Fibroblast of peridontal ligament (primary cell): ENCODE data around the gene CPA5.

ENCODE experiments used
- DNase-seq: peaks from one replicate; pipeline ENCODE4 v3.0.0-alpha.2; 2010; ENCODE audit errors: extremely low read depth

Gene CPA5

DNA sequence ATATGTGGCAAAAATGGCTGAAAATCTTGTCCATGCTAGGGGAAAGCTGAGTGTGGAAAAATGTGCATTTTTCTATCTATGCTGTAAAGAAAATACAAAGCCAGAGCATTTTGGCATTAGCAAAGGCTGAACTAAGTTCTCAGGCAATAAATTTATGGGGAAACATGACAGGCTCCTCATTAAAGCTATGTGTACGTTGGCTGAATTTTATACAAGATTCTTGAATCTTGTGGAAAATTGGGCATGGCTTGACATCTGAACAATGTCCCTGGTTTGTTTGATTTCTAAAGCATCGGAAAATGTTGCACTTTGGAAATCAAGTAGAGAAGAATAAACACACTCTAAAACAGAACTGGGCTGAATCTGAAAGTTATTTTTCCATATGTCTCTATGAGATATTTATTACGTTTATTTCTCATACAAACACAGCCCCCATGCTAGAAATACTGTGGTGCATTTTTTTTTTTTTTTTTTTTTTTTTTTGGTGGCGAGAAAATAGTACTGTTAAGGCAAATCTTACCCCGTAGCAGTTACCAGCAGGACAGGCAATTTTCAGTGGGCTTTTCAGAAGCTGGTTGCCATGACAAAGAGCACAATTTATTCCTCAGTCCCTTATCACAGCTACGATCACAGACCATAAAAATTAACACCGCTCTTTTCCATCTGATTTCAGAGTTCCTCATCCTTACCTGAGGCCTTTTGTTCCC lies 52.6 kb downstream of the CPA5 start:
- no peak for DNase-seq

DNA sequence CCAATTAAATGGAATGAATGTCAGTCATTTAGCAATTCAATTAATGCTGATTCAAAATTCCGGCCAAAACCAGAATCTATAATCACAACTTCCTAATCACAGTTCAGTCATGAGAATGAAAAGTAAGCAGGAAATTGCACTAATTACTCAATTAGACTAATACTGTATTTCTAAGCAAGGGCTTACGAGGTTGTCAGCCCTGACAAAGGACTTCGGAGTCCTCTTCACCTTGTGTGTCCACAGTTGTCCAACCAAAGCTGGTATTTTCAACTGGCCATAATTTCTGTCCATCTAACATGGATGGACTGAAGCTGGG lies 53.1 kb downstream of the CPA5 start:
- DNase-seq = no peak

DNA sequence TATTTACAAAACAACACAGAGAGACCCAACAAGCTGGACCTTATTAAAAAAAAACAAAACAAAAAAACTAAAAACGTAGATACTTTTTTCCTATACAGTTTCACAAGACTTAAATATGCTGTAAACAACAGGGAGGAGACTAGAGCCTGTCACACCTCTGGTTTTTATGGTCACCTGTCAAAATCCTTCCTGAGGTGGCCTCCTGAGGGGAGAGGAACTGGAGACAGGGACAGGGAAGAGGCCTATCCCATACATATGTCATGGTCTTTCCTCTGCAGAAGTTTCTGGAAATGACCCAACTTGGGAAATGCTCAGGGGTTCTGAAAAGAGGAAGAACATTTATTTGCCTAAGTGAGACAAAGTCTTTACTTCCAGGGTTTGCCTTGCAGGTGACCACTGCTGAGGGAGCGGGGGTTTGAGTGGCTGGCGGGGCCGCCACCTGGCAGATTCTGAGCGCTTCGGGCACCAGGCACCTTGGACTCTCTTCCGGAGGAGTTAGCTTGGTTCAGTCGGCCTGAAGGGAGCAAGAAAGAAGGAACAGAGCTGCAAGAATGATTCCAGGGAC lies 54.0 kb downstream of the CPA5 start:
- no peak for DNase-seq

DNA sequence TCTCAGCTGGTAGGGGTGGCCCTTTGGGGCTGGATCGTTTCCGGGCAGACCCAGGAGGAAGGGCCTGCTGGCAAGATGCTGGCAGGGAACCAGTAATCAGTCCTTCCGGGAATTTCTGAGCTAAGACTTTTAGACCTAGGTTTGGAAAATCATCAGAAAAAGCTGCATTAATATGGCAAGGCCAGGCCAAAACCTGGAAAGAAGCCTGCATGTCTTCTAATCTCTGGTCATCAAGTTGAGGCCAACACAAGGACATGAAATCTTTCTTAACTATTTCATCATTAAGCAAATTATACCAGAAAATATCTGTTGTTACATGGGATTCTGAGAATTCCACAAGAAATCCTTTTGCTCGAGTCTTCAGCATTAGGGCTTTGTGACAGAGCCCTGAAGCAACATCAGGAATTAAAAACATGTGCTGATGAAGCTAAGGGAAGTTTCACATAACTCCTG lies 55.5 kb downstream of the CPA5 start:
- peak; percentile 97 for DNase-seq

DNA sequence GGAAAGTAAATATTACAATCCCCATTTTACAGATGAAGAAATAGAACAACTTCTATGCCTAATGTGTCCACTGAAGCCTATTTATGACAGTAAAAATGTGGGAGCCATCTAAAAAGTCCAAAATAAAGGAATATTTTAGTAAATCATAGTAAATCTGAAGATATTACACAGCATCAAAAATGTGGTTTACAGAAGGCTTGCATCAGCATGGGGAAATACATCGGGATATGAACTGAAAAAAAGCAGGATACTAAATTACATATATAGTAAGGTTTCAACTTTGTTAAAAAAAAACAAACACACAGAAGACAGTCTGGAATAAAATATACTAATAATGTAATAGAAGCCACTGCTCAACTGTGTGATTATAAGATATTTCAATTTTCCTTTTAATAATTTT lies 56.5 kb downstream of the CPA5 start:
- peak; percentile 55 for DNase-seq

DNA sequence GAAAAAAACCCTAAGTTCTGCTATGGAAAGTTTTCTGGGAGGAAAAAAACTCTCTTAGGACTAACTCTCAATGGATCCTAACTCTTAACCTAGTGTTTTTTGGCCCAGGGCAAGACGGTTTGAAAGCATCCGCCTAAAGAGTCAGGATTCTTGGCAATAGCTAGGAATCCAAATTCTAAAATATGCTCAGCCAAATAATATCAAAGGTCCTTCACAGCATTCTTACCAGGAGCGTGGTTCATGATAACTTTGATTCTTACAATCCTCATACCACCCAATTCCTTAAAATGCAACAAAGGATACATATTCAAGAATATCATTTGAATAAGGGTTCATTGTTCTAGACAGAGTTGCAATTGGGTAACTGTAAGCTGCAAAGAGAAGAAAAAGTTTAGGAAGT lies 57.0 kb downstream of the CPA5 start:
- DNase-seq = no peak

DNA sequence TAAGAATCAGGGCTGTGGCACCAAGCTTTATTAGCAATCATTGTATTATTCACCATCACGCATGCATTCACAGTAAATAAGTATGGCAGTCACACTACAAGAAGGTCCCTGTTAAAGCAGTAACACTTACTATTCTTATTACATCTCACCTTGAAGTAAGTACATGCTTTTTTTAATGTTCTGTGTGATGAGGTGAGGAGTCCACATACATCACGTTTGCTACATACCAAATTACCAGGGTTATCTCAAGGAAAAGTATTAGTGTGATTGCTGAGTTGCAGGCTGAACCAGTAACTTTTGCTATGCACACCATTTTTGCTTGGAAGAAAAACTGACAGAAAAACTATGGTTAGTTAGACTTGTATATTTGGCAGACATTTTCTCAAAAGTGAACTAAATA lies 60.4 kb downstream of the CPA5 start:
- no peak for DNase-seq

DNA sequence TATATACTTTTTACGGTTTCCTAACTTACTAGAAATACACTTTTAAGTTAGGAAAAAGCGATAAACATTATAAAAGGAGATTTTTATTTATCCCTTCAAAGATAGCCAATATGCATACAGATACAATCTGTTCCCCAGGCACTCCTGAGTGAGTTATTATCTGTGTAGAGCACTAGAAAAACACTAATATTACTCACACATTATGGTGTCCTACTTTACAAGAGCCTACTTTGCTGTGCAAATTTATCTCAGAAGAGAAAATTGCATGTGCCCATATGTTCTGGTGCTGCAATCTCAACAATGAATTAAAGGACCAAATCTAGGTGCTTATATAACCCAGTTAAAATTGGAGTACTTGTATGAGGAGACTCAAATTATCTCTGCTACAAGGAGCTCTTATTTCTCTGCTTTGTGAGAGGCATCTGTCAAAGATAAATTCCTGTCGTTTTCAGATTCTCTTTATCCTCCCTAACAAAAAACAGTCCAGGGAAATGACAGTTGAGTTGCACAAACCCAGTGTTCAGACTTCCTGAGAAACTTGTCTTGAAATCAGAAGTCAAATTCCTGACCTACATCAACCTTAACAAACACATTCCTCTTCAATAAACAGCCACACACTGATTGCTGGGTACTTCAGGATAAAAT lies 64.6 kb downstream of the CPA5 start:
- peak; percentile 52 for DNase-seq

DNA sequence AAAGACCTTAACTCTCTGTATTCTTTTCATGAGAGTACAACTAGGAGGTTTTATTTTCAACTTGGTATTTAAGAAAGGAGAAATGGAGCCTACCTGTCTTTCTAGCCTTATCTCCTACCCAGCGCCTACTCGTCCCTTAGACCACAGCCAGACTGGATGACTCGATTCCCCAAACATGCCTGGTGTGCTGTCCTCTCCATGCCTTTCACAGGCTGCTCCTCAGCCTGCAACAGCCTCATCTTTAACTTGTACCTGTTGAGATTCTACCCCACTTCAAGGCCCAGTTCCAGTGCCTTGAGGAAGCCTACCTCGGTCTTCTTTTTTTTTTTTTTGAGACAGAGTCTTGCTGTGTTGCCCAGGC lies 65.1 kb downstream of the CPA5 start:
- DNase-seq = no peak

DNA sequence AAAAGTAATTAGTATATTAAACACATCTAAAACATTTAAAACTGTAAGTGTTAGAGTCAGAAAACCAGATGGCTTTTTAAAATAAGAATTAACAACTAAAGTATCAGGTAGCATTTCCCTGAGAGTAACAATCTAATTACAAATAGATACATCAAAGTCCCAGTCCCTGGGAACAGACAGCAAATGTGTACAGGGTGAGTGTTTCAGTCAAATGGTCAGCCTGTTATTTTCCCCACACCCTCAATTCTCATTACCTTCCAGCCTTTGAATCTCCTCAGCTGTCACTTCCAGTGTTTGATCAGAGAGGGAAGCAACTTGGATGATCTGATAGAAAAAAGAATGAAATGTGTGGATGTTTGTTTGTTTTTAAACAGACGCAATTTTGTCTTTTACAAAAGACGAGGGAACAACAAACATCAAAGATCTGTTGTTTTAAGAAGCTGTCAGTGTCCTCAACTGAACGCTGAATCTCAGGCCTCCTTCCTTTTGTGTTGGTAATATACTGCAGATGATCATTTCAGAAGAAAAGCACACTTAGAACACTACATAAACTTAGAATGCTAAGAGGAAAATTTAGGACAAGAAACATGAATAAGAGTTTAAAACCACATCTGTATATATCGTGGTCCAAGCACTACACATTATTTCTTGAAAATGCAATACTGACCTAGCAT lies 66.4 kb downstream of the CPA5 start:
- no peak for DNase-seq

DNA sequence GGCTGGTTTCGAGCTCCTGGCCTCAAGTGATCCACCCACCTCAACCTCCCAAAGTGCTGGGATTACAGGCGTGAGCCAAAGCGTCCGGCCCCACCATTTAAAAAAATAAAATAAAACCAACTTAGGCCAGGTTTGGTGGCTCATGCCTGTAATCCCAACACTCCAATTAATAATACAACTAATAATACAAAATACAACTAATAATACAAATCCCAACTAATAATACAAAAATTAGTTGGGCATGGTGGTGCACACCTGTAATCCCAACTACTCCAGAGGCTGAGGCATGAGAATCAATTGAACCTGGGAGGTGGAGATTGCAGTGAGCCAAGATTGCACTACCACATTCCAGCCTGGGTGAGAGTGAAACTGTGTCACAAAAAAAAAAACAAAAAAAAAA lies 68.6 kb downstream of the CPA5 start:
- no peak for DNase-seq

DNA sequence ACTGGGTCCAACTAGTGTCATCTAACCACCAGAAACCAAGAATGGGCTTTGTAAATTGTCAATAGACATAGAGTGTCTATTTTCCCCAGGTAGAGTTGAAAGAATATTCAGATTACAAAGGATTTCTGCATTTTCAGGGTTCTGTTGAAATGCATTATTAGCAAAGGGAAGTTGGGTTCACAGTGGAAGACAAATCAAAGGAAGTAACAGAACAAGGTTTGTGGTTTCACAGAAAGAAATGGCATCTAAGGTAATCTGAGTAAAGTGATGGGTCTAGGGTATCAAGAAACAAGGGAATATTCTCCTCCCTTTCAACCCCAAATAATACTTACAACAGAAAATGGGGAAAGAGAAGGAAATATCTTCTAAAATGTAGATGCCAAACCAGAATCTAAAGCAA lies 70.4 kb downstream of the CPA5 start:
- DNase-seq = no peak

DNA sequence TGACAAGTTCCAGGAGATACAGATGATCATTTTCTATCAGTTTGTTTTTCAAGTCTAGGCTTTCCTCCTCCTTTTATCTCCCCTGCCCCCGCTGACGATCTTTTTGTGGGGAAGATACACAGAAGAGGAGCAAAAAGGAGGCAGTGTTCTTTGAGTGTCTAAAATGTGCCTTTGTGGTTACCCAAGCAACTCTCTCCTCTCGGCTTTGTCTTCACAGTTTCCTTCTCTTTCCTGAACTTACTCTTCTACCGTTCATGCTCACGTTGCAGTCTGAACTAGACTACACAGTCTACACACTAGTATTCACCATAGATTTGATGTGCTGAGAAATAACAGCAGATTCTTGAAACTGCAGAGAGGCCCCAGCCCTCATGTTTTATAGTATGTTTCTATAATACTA lies 72.6 kb downstream of the CPA5 start:
- no peak for DNase-seq

DNA sequence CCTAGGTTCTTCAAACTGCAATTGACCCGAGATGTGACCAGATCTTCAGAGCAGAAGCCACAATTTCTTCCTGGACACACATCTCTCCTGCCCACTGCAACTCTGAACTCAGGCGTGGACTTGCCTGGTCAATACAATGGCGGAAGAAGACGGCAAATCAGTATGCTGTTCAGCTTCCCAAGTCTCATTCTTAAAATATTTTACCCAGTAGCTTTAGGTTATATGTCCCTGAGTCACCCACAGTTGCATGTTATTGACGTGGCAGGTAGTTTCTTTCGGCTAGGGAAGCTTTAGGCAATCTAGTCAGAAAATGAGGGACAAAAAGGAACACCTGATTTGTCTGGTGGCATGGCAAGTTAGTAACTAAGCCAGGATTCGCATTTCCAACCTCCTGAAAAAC lies 73.7 kb downstream of the CPA5 start:
- DNase-seq = no peak
